Activated CD4-positive, CD25-positive, alpha-beta regulatory T cell treated with anti-CD3 and anti-CD28 coated beads, Interleukin-2, amount 50 U/mL, for 24 hours (primary cell): ENCODE data around the gene AGAP2.

Experiments
- ATAC-seq, 2 donors: fragments of 150-1000 bp; cut with Tn5 transposase; one replicate each; pipeline ENCODE4 v1.10.0; 2021; ENCODE audit warnings: mild to moderate bottlenecking in 1 of 2, moderate library complexity in 1 of 2

AGAP2 gene

GRCh38 chr12:57752668-57753000, 14.1 kb upstream of the AGAP2 start:
- ATAC-seq = no peak

GRCh38 chr12:57751788-57752667, 13.5 kb upstream of the AGAP2 start, which contains the start of gene CDK4:
CDK4 (minus strand) TSS chr12:57752310; CDS start chr12:57751717, 593 bp downstream.
- peak; percentile 75 to 76 for ATAC-seq

- no peak for ATAC-seq
Observed at GRCh38 chr12:57751432-57751787, 12.9 kb upstream of the AGAP2 start.

GRCh38 chr12:57750561-57751431, 12.3 kb upstream of the AGAP2 start:
- ATAC-seq = no peak

- no peak for ATAC-seq
Observed at GRCh38 chr12:57749061-57749460, 10.5 kb upstream of the AGAP2 start.

GRCh38 chr12:57746025-57746424, 7.5 kb upstream of the AGAP2 start:
- no peak for ATAC-seq

- no peak for ATAC-seq
Observed at GRCh38 chr12:57745485-57745881, 6.9 kb upstream of the AGAP2 start.

- peak; percentile 87 to 90 for ATAC-seq
Observed at GRCh38 chr12:57744777-57745484, 6.4 kb upstream of the AGAP2 start, which contains the start of gene TSPAN31. TSPAN31 (plus strand) TSS chr12:57745039; CDS start chr12:57745155, 116 bp downstream.

GRCh38 chr12:57744194-57744776, 5.7 kb upstream of the AGAP2 start:
- peak; percentile 39 to 44 for ATAC-seq

- no peak for ATAC-seq
Observed at GRCh38 chr12:57743769-57744168, 5.2 kb upstream of the AGAP2 start.

GRCh38 chr12:57741844-57742738, 3.5 kb upstream of the AGAP2 start:
- ATAC-seq = peak; percentile 66 to 67

- no peak for ATAC-seq
Observed at GRCh38 chr12:57741413-57741789, 2.9 kb upstream of the AGAP2 start.

- ATAC-seq = peak; percentile 61 to 64
Observed at GRCh38 chr12:57740656-57741412, 2.3 kb upstream of the AGAP2 start.

GRCh38 chr12:57739914-57740538, 1.5 kb upstream of the AGAP2 start:
- no peak for ATAC-seq

- ATAC-seq = no peak
Observed at GRCh38 chr12:57739387-57739786, 845 bp upstream of the AGAP2 start.

- ATAC-seq = no peak
Observed at GRCh38 chr12:57737467-57738460, 778 bp downstream of the AGAP2 start.

GRCh38 chr12:57736741-57737466, 1.6 kb downstream of the AGAP2 start:
- ATAC-seq = no peak
